ENCODE data around the gene NEGR1. TPM values are rescaled to one million over a fixed set of nuclear protein-coding genes. Genes with fewer than 3 reads are reported as not detected.

The NEGR1 gene
- total RNA-seq, 1 experiment from 2014 or later, result 0.05 TPM

- RAD21 ChIA-PET (ENCODE audit: low non-redundant PET in 1 of 2, low total read pairs in 2 of 2, uncharacterized antibody in 2 of 2, unreplicated experiment in 2 of 2), result no interaction called here
- H3K4me3 ChIP-seq (replicated peaks in 1 of 2; ENCODE audit: low read depth in 1 of 2, low read length in 2 of 2), result no peak overlapping the region
Measured at GRCh38 chr1:71828431-71829012, 453.8 kb downstream of the NEGR1 start.

More at GRCh38 chr1:71828431-71829012, 453.8 kb downstream of the NEGR1 start:
- H3K9ac ChIP-seq (ENCODE audit: low read length), result no peak overlapping the region
- ChIA-PET CTCF (no interaction called here), POLR2A (no interaction called here)
- no peak overlapping the region for H2AFZ ChIP-seq (ENCODE audit: low read depth, low read length, poor library complexity, severe bottlenecking)
- no TSS peak for BruUV-seq (replicated peaks)
- H3K27ac ChIP-seq (ENCODE audit: low read depth, low read length), result no peak overlapping the region
- H3K9me2 ChIP-seq (ENCODE audit: insufficient read depth), result no peaks in the 10 kb centered on the region
- H3K79me2 ChIP-seq (ENCODE audit: insufficient read depth, low read length), result no peaks in the 10 kb centered on the region
- H4K20me1 ChIP-seq (ENCODE audit: insufficient read depth), result no peaks in the 10 kb centered on the region; the same call in 1 of the 2 replicates
- intact Hi-C loops (cut with micrococcal nuclease), result no loop called here
- H3K27me3 ChIP-seq (ENCODE audit: insufficient read depth, low read length), result no peaks in the 10 kb centered on the region
- H3K4me1 ChIP-seq (ENCODE audit: control insufficient read depth in 1 of 2, insufficient read depth in 2 of 2, low read length in 2 of 2), result no peaks in the 10 kb centered on the region
- TF ChIP-seq EZH2 (IDR thresholded peaks at IDR 0.05) (no peak), SRF (IDR thresholded peaks at IDR 0.05; ENCODE audit: low read depth) (no peak), ELF1 (IDR thresholded peaks at IDR 0.05; ENCODE audit: borderline replicate concordance, low read depth) (no peak), POLR2A (IDR thresholded peaks at IDR 0.05; ENCODE audit: borderline replicate concordance, extremely low read depth, insufficient read depth, insufficient read length) (no peak), SP1 (IDR thresholded peaks at IDR 0.05; ENCODE audit: low read depth) (no peak), ZFX (IDR thresholded peaks at IDR 0.05) (no peak), TCF7L2 (IDR thresholded peaks at IDR 0.05; ENCODE audit: borderline replicate concordance, extremely low read depth, insufficient read depth, insufficient read length) (no peak), ZBTB33 (IDR thresholded peaks at IDR 0.05; ENCODE audit: extremely low read depth, insufficient replicate concordance, low read length) (no peak), EGR1 (IDR thresholded peaks at IDR 0.05; ENCODE audit: low read depth) (no peak), FOSL1 (IDR thresholded peaks at IDR 0.05; ENCODE audit: low read depth) (no peak), SIN3A (IDR thresholded peaks at IDR 0.05; ENCODE audit: low read depth) (no peak), RAD21 (IDR thresholded peaks at IDR 0.05; ENCODE audit: low read depth) (no peak), REST (IDR thresholded peaks at IDR 0.05; ENCODE audit: low read depth) (no peak)
- H3K9me3 ChIP-seq (ENCODE audit: control insufficient read depth in 1 of 2, insufficient read depth in 1 of 2, low read depth in 1 of 2, low read length in 2 of 2), result peaks cover 3 to 26% of the 10 kb centered on the region in 2 experiments; a peak in 3 of 4 replicates
- DNase-seq (ENCODE audit: low read depth, low spot score) (no peak), ATAC-seq (no peak)
- H3K4me2 ChIP-seq (ENCODE audit: low read length), result no peak overlapping the region
- no peaks in the 10 kb centered on the region for H3K36me3 ChIP-seq (ENCODE audit: control insufficient read depth in 1 of 2, insufficient read depth in 2 of 2, low read length in 2 of 2)
